Brain microvascular endothelial cell (primary cell): ENCODE results near the gene THEM4.

ENCODE experiments used
- DNase-seq: peaks from one replicate; pipeline ENCODE4 v3.0.0-alpha.2; 2020
- H3K27ac ChIP-seq: fragments of 250-450 bp; sonication (Bioruptor Pico); 2 replicates; pipeline ENCODE4 v1.5.1; 2020; ENCODE audit warnings: mild to moderate bottlenecking, moderate library complexity
- H3K27me3 ChIP-seq: fragments of 250-450 bp; sonication (Bioruptor Pico); replicated peaks from 2 replicates; pipeline ENCODE4 v1.5.1; 2020; ENCODE audit warnings: mild to moderate bottlenecking
- H3K36me3 ChIP-seq: fragments of 250-450 bp; sonication (Bioruptor Pico); replicated peaks from 2 replicates; pipeline ENCODE4 v1.5.1; 2020; ENCODE audit warnings: mild to moderate bottlenecking
- H3K4me3 ChIP-seq: 2 replicates; pipeline ENCODE4 v1.5.1; 2011; ENCODE audit warnings: low read depth, mild to moderate bottlenecking, control low read depth, low read length, moderate library complexity
- in situ Hi-C: cut with HindIII; loops from 2 replicates; pipeline ENCODE4 v1.10.0; 2017; ENCODE audit warnings: low sequenced_read_pairs, low pct_ligation_motif_present
- TF ChIP-seq, protein P1 (sequence below): IDR thresholded peaks from 2 replicates; pipeline ENCODE4 v1.5.1; 2011; ENCODE audit warnings: low read depth, mild to moderate bottlenecking, moderate library complexity, low read length, control low read depth, inconsistent platforms; ENCODE audit errors: missing control alignments

The THEM4 gene

DNA sequence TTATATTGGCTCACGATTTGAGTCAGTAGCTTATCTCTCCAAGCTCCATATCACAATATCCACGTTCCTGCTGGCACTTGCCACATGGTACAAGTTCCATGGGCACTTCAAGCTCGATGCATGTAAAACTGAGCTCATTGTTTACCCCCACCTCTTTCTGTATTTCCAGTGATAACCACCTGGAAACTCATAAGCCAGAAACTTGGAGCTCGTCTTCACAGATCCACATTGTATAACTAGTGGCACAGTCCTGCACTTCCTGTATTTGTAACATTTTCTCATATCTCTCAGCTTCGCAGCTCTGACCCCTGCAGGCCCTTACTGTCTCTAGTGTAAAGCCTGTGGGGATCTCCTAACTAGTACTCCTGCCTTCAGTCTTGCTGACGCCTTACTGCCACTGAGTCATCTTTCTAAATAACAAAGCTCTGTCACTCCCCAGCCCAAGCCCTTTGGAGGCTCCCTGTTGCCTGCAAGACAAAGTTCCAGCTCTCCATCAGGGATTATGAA lies 63.2 kb downstream of the THEM4 start:
- no peak overlapping the region for H3K4me3 ChIP-seq
- no peak overlapping the region for H3K27ac ChIP-seq
- peak; percentile 80 for DNase-seq
- in situ Hi-C loops: no loop called here
- no peaks in the 10 kb centered on the region for H3K36me3 ChIP-seq
- H3K27me3 ChIP-seq: no peaks in the 10 kb centered on the region
- TF ChIP-seq, protein P1, sequence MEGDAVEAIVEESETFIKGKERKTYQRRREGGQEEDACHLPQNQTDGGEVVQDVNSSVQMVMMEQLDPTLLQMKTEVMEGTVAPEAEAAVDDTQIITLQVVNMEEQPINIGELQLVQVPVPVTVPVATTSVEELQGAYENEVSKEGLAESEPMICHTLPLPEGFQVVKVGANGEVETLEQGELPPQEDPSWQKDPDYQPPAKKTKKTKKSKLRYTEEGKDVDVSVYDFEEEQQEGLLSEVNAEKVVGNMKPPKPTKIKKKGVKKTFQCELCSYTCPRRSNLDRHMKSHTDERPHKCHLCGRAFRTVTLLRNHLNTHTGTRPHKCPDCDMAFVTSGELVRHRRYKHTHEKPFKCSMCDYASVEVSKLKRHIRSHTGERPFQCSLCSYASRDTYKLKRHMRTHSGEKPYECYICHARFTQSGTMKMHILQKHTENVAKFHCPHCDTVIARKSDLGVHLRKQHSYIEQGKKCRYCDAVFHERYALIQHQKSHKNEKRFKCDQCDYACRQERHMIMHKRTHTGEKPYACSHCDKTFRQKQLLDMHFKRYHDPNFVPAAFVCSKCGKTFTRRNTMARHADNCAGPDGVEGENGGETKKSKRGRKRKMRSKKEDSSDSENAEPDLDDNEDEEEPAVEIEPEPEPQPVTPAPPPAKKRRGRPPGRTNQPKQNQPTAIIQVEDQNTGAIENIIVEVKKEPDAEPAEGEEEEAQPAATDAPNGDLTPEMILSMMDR: peak; percentile 44

DNA sequence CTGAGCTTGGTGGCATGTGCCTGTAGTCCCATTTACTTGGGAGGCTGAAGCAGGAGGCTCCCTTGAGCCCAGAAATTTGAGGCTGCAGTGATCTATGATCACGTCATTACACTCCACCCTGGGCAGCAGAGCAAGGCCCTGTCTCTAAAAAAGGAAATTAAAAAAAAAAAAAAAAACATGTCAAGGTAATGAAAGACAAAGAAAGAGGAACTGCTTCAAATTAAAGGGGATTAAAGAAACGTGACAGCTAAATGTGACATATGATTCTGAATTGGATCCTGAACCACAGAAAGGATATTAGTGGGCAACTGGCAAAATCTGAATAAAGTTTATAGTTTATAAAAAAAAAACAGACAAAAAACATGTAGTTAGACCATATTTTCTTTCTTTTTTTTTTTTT lies 65.9 kb downstream of the THEM4 start:
- TF ChIP-seq, protein P1: no peak
- no peak for DNase-seq
- in situ Hi-C loops: no loop called here
- Histone ChIP-seq H3K27me3 (peaks cover 4% of the 10 kb centered on the region), H3K4me3 (no peak overlapping the region), H3K27ac (no peak overlapping the region), H3K36me3 (no peaks in the 10 kb centered on the region)

DNA sequence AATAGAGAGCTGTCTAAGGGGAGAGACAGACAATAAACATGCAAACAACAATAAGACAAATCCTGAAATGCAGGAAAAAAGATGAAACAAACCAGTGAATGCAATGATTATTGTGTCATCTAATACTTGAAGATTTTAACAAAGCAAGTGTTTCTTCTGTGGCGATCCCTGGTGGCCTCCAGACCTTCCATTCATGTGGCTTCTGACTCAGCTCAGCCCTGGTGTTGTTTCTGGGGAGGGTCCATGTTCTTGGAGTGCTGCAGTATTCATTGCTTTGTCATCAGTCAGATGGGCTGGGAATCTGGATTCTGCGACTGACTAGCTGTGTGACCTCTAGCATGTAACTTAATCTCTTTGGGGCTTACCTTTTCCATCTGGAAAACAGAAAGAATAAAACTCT lies 68.2 kb downstream of the THEM4 start:
- TF ChIP-seq, protein P1: no peak
- in situ Hi-C loops: no loop called here
- peaks cover 11% of the 10 kb centered on the region for H3K27me3 ChIP-seq
- DNase-seq: peak; percentile 86
- H3K4me3 ChIP-seq: no peak overlapping the region
- H3K36me3 ChIP-seq: no peaks in the 10 kb centered on the region
- no peak overlapping the region for H3K27ac ChIP-seq

DNA sequence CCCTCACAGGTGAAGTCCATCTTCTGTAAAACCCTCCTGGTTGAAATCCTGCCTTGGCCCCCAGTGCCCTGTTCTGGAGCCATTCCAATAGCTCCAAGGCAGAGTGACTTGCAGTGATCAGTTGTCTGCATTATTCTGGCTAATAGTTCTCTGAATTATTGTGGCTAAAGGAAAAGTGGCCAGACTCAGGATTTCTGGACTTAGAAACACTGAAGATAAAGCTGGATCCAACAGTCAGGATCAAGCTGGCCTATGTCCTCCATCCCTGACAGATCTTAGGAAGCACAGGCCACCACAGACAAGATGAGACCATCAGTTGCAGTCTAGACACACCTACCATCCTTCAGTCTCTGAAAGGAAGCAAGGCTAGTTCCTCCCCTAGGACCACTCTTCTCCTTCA lies 68.9 kb downstream of the THEM4 start:
- in situ Hi-C loops: no loop called here
- H3K27ac ChIP-seq: no peak overlapping the region
- H3K27me3 ChIP-seq: peaks cover 11% of the 10 kb centered on the region

DNA sequence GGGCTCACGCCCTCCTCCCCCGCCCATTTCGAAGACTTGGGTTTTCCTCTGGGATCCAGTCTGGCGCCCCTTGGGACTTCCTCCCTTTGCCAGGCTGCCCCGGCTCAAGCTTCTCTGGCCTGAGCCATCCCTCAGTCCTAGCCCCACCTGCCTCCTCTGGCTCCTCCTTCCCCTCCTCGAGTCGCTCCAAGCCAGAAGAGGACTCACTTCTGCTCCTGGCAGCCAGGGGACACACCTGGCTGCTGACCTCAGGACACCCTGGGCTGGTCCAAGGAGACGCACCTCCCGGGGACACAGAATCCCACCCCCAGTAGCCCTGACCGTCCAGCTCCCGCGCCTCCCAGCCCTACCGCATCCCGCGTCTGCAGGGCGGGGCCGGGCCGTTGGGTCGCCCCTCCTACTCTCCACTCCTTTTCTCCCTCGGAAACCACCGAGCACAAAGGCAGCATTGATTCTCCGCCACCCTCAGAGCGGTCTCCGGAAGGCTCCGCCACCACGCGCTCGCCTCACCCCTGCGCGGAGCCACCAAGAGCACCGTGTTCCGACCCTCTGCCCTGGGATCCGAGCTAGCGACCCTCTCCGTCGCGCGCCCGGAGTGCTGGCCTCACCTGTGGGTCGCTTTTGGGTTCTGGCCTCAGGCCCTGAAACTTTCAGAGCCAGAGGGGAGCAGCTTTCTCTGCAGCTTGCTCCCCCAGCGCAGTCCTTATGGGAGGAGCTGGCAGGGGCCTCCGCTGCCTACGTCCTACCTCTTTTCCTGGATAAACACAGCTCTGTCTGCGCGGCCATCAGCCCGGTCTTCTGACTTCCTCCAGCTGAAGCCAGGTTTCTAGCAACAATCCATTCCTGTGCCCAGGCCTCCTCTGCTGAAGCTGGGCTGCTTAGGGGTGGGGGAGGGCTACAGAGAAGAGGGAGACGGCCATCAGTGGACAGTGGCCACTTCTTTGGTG lies 69.6 kb downstream of the THEM4 start, which contains the start of gene C2CD4D:
Gene C2CD4D, minus strand, starts transcription at position 364 of the 947 bp plus-strand sequence. CDS start 831 bp downstream, outside the sequence.
- H3K27ac ChIP-seq: no peak within 1 kb of the TSS

More for the DNA sequence above, 68.9 kb downstream of the THEM4 start:
- TF ChIP-seq, protein P1: no peak
- no peak overlapping the region for H3K4me3 ChIP-seq
- H3K36me3 ChIP-seq: no peaks in the 10 kb centered on the region
- DNase-seq: no peak

More for the DNA sequence above, 69.6 kb downstream of the THEM4 start, which contains the start of gene C2CD4D:
- in situ Hi-C loops: no loop called here
- H3K4me3 ChIP-seq: peak within 1 kb of the TSS; percentile 37
- H3K27me3 ChIP-seq: peaks cover 11% of the 10 kb centered on the region
- no peaks in the 10 kb centered on the region for H3K36me3 ChIP-seq
- DNase-seq: no peak
- TF ChIP-seq, protein P1: no peak
